NCI-H2107 (cell line): Measurements from ENCODE around the gene ARHGEF10L.

Experiments
- DNase-seq: peaks from one replicate; lab custom pipeline; 2025; lab: John Stamatoyannopoulos, UW

ARHGEF10L gene

DNA sequence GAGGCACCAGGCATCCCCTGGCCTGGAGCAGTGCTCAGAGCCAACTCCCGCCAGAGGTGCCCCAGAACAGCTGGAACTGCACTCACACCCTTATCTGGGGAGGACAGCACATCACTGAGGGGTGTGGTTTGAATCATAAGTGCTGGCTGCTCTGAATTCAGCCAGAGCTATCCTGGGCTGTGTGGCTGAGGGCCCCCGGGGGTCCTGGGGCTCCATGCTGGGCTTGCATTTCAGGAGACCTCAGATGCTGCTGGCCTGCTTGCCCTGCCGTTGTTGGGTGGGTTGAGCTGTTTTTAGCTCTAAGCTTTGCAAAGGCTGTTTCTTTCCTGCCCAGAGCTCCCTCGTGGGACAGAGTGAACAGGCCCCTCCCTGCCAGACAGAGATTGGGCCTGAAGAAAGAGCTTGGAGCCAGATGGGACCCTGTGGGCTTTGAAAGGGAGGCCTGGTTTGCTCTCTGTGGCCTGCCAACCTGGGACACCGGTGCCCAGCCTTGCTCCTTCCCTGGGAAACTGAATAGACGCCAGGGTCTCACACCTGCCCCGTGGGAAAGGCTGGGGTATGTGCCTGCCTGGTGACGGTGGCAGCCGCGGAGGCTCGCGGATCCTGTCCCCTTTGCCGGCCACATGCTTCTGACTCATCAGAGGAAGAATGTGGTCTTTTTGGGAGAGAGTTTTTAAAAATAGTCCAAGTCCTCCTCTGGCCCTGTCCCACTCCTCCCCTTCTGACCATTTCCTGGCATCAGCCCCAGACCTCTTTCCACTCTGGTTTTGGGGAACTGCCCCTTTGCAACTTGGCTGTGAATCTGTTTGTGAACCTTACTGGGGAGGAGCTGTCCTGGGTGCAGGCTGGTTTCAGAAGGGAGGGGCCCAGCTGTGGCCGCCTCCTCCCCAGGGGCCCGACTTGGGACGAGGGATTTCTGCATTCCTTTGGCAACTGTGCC lies 30.0 kb downstream of the ARHGEF10L start:
- no peak for DNase-seq

DNA sequence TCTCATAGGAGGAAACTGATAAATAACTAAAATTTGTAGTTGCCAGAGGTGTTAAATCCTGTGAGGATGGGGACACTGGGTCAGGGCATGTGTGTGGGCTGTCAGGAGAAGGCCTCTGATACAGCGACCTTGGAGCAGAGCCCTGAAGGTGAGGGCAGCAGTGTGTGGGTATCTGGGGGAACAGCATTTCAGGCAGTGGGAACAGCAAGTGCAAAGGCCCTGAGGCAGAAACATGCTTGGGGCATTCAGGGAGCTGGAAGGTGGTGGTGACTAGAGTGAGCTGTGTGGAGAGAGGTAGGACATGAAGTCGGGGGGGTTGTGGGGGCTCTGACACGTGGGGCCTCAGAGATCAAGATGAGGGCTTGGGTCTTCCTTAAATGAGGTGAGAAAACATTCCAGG lies 30.7 kb downstream of the ARHGEF10L start:
- no peak for DNase-seq

DNA sequence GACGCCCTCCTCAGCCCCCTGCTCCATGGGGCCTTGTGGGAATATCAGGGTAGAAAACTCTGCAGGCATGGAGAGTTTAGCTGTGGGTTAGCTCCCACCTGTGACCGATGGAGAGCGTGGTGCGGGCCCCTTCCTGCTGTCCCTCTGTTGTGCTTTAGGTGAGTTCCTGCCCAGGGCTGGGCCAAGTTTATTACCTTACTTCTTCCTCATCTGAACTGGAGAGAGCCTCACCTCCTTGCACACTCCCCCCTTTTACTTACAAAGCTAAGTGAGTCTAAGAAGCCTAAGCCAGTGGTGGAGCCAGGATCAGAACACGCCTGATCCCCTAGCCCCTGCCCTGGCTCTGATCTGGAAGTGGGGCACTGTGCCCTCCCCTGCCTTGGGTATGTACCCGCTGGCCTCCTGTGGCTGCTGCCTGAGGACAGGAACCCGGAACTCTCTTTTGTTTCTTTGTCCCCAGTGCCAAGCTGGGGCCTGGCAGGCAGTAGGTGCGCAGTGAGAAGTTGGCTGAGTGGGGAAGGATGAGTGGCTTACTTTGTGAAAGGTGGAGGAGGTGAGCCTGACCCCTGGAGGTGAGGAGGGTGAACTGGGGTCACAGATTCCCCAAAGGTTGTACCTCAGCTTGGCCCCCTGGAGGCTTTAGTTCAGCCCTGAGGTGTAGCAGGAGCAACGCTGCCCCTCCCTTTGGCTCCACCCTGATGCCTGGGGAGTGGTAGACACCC lies 32.9 kb downstream of the ARHGEF10L start:
- no peak for DNase-seq

DNA sequence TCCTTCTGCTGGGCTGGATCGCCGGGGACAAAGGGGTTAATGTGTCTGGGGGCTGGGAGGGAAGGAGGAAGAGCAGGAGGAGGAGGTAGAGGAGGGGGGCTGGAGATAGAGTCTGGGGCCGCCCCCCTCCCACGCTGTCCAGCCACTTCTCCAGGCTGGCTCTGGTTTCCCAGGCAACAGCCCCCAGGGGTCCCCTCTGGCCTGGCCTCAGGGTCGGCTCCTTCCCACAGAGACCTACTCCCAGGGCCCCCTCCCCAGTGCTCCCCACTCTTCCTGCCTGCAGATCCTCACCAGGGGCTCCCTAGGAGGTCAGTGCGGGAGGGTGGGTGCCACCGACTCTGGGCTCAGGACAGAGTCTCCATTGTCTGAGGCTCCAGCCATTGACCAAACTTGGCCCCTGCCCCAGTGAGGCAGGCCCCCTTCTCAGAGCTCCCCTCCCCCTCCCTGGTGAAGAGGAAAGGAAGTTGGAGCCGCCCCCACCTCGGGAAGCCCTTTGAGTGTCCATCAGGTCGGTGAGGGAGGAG lies 34.1 kb downstream of the ARHGEF10L start:
- DNase-seq = no peak

DNA sequence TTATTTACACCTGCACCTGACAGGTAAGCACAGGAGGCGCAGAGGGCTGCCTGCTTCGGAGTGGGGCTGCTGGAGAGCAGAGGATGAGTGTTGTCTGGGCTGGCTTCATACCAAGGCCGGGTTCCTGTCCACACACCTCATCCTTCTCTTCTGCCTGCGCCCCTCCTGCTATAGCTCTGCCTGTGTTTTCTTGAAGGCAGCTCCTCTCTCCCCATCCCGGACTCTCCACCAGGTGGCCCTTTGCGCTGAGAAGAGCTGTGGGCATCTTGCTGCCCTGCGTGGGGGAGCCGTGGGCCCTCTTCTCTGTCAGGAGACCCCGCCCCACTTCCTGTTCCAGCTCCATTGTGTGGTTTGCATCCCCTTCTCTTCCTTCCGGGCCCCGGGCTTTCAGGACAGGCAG lies 35.0 kb downstream of the ARHGEF10L start:
- no peak for DNase-seq

DNA sequence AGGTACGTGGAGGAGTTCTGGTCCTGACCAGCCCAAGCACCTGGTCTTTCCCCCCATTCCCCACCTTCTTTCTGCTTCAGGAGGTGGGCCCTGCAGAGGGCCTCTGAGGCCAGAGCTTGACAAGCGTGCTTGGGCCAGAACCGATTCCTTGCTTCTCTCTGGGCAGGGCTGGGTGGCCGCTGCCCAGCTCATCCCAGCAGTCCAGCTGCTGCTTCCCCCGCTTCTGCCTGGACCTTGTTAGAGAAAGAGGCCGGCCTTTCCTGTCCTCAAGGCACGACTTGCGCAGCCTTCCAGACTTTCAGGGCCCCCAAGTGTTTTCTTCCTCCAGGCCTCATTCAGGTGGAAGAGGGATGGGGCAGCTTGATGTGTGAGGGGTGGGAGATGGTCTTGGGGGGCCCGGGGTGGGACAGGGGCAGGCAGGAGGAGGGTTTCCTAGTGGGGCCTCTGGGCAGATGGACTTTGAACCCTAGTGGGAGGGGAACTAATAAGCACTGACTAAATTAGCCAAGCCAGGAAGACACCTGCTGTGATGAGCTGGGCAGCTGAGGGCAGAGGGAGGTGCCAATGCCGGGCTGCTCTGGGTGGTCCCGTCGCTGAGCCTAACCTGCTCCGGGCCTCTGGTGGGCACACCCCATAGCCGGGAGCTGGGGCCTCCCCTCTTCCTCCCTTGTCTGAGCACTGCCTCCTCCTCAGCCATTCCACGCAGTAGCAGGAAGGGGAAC lies 36.5 kb downstream of the ARHGEF10L start:
- DNase-seq = no peak

DNA sequence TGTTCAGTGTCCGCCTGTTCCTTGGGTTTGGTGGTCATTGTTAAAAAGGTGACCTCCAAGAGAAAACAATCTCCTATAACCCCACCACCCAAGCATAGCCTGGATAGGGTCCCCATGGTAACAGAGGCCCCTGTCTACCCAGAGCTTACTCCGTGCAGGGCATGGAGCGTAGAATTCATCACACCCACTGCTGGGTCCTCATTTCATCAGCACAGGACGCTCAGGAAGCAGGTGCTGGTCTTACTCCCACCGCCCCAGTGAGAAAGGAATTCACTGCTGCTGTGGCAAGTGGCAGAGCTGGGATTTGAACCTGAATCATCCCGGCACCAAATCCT lies 37.0 kb downstream of the ARHGEF10L start:
- no peak for DNase-seq

DNA sequence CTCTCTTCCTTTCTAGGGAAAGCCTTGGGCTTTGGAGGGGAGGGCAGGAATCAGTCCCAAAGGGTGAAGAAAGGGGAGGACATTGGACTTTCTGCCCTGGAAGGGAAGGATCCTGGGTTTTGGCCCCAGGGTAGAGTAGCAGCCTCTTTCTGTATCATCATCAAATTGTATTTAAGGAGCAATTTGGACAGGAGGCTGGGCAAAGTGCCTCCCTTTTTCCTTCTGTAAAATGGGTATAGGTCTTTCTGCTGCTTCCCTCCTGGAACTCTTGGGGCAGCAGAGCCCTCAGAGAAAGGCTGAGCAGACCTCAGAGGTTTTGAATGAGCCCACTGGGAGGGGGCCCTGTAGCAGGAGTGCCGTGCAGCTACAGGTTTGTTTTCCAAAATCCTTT lies 38.4 kb downstream of the ARHGEF10L start:
- DNase-seq = no peak

DNA sequence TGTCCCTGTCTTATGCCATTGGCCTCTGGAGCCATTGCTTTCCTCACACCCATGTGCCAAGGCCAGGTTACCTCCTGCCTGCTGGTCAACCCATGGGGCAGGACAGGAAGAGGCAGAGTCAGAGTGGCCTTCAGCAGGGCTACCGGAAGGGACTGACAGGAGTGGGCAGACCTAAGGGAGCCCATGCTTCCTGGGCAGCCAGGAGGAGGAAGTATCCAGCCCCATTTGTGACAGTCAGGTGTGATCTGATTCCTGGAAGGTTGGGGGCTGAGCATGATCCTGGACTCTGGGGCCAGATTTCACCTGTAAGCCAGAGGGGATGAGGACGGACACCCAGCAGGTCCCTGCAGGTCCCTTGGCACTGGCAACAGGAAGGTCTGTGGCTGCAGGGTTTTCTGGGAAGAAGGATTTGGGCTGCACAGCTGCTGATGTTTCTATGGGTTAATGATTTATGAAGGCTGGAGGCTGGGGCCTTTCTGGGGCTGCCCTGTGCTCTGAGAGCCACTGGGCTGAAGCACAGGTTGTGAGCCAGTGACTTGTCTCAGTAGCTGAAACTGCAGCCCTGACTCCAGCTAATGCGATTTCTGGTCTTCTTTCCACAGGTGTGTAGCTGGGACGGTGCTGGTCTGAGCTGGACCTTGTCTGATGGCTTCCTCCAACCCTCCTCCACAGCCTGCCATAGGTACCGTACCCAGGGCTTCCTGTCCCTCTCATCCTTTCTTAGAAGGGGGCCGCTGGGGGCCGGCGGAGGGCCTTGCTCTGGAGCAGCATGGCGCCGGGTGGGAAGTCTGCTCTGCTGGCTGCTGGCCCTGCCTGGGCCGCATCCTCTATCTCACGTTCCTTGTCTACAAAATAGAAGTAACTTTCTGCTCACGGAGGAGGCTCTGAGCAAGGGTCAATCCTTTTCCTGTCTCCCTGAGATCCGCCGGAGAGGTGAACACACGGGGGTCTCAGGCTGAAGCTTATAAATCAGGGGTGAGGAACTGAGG lies 40.7 kb downstream of the ARHGEF10L start:
- no peak for DNase-seq

DNA sequence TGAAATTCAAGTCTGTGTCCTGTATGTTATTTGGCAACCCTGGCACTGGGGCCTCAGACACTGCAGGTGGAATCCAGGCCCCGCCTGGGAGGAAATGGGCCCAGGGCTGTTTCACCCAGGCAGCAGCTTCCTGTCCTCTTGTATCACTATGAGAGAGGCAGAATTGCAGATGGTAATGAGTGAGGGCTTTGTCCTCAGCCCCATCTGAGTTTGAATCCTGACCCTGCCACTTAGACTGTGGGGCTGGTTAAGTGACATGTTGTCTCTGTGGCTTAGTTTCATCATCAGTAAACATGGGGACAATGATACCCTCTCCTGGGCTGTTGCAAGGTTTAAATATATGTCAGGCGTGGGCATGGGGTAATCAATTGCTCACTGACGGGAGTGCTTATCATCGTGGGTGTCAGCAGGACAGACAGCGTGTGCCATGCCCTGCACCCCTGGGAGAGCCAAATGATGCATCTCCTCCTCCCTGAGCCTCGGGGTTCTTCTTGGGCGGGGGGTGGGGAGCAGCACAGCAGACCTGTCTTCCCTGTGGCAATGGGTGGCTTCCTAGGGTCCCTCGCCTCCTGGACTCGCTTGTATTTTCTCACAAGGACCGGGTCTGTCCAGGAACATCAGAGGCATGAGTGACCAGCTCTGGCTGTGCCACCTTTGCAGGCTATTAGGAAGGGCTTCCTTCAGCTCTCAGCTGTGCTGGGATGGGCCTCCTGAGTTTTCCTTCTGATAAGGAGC lies 42.1 kb downstream of the ARHGEF10L start:
- no peak for DNase-seq

DNA sequence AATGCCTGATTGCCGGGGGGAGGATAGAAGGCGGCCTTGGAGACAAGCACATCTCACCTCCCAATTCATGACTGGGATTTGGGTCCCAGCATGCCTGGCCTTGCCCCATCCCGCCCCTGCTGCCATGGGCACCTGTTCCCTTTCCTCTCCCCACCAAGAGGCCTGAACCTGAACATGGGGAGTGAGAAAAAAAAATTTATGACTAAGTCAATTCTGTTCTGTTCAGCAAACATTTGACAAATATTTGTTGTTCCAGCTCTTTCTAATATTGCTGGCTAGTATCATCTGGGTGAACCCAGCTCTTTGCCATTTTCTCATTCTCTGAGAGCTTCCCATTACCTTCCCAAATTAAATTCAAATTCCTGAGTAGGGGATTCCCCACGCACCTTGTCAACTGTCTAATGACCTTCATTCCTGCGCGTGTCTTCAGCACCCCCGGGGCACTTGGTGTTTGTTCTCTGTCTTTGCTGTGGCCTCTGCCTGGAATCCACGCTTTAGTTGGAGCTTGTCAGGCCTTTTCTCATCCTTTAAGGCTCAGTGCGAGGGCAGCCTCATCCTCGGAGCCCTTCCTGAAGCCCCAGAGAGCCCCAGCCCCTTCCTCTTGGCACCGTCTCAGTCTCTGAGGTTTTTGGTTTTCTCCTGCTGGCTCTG lies 42.8 kb downstream of the ARHGEF10L start:
- no peak for DNase-seq

DNA sequence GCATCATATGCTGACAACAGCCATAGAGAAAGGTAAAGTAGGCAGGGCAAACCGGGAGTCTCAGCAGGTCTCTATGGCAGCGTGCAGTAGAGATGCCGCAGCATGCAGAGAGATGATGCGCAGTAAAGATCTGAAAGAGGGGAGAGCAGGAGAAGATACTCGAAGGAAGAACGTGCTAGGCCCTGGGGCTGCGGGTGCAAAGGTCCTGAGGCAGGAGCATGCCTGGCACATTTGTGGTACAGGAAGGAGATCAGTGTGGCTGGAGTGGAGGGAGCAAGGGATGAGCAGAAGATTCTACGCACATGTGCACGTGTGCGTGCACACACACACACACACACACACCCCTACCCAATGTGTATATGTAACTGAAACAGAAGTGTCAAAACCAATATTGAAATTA lies 45.0 kb downstream of the ARHGEF10L start:
- no peak for DNase-seq

DNA sequence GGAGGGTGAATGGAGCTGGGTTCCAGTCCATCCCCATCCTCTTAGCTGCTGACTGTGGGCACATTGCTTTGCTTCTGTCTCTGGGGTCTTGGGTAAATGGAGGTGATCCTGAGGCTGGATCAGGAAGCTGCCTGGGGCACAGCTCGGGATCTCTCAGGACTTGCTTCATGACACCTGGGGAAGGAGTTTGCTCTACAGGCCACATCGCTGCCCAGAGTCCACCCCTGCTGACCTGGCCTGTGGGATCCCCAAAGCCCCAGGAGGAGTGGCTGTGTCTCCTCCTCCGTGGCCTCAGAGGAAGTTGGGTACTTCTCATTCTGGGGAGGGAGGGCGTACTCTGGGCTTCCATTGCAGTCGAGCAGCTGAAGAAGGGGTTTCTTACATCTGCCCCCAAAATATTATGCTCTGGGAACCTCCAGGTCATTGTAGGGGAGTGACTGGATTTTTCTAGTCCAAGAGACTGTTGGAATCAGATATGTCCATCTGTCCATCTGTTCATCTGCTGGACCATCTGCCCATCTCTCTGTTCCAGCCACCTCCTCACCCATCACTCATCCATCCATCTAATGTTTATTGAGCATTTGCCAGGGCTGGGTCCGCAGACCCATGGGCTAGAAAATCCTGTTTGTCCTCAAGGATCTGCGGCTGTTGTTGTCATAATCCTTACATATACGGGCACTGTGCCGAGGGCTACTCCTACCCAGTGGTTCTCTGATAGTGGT lies 45.9 kb downstream of the ARHGEF10L start:
- DNase-seq = no peak

DNA sequence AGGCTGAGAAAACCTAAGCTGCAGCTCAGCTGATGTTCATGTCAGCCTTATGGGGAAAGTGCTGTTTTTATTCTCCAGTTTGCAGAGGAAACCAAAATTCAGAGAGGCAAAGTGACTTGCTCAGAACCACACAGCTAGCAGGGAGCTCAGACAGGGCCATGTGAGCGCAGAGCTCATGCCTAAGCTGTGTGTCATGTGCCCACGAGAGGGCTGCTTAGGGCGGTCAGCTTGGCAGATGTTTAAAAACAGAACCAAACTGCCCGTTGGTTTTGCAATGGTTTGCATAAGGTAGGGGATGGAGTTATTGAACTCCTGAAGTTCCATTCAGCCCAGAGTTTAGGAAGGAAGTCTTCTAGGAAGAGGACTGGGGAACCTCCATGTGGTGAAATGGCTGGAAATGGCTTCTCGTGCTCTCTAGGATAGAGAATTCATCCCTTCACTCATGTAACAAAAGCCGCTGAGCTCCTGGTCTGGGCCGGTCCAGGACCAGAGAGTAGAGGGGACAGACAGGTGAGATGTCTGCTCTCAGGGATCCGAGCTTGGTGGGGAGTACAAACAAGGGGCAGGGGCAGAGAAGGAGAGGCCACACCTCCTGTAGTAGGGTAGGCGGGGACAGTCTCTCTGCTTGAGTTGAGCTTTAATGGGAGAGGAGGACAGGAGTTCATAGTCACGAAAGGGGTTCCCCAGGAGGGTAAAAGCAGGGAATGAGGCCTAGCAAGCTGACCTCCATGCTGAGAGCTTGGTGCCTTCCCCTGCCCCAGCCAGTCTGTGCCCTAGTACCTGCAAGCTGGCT lies 46.9 kb downstream of the ARHGEF10L start:
- no peak for DNase-seq

DNA sequence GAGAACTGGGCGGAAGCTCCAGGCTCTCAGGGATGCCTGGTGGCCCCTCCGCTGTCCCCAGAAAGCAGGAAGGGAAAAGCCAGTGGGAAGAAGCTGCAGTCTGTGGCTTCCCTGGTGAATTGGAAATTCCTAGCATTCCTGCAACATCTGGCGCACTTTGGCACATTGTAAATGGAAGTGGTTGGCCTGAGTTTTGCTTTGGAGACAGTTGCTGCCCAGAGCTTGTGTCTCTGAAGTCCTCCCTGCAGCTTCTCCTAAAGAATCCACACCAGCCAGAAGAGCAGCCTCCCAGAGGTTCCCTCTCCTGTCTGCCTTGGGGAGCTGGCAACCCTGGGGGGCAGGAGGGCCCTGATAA lies 48.2 kb downstream of the ARHGEF10L start:
- DNase-seq = no peak

DNA sequence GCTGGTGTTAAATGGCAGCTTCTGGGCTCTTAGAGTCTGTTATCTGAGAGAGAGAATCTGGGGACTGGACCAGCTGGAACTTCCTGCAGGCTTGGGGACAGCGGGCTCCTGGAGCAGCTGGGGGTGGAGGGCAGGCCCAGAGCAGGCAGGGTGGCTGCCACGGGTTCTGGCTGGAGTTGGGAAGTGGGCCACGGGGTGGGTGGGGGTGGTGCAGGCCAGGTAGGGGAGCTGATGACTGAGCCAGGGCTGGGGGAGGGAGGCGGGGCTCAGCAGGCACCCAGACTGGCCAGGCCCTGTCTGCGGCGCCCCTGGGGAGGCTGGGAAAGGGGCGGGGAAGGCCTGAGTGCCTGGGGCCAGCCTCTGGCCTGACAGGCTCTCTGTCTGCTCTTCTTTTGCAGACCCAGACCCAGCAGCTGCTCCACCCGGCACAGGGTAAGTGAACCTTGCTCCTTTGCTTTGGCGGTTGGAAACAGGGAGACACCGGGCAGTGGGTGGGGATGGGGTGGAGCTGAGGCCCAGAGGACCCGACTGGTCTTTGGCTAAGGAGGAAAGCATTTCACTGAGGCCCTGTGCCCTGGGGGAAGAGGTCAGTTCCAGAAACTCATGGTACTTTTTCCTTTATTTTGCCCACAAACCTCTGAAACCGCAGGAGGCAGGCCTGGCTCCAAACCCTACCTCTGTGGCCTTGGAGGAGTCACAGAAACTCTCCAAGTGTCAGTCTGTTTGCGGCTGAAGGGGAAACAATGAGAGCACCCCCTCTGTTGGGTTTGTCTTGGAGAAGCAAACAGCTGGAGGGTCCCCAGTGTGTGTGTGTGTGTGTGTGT lies 48.8 kb downstream of the ARHGEF10L start:
- no peak for DNase-seq

DNA sequence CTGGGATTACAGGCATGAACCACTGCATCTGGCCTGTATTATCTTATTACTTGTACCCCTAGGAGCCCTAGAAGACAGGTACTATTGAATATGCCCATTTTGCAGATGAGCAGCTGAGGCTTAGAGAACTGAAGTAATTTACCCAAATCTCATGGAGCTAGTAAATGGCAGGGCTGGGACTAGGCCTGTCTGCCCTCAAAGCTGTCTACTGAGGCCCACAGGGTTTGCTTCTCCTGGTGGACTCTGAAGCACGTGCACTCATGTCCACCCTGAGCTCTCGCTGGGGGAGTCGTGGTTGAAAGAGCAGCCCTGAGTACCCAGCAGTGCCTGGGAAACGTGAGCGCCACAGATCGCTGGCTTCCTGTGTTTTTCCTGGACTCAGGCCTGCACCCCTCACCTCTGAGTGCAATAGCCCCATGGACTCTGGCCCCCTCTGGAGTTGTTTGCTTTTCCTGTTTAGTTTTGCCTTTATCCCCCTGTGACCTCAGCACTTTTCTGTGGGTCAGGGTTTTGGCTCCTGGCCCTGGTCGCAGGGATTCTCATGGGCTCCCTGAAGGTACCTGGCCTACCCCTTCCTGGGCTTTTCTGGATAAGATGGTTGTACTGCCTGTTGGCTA lies 52.4 kb downstream of the ARHGEF10L start:
- DNase-seq = no peak
